GM12878 (cell line): Measurements from ENCODE around the gene SEC16B.

ENCODE experiments used
- CHD2 ChIP-seq: IDR thresholded peaks from 2 replicates; pipeline ENCODE4 v1.6.1; 2011; ENCODE audit warnings: low read depth, low read length, improper control_type of control experiment, borderline replicate concordance
- CHD4 ChIP-seq: fragments of 200-600 bp; sonication (generic); IDR thresholded peaks from 2 replicates; pipeline ENCODE4 v1.6.1; 2016; ENCODE audit warnings: mild to moderate bottlenecking
- DPF2 ChIP-seq: fragments of 450-650 bp; IDR thresholded peaks from 2 replicates; pipeline ENCODE4 v1.6.1; 2017; ENCODE audit warnings: mild to moderate bottlenecking
- EZH2 ChIP-seq: IDR thresholded peaks from 2 replicates; pipeline ENCODE4 v1.6.1; 2012; ENCODE audit warnings: low read depth, mild to moderate bottlenecking, control low read depth, inconsistent platforms, low read length, borderline replicate concordance; ENCODE audit not compliant: control insufficient read depth
- NR2C2 ChIP-seq: IDR thresholded peaks from 2 replicates; pipeline ENCODE4 v1.6.1; 2011; ENCODE audit warnings: borderline replicate concordance, low read depth; ENCODE audit not compliant: control insufficient read depth, insufficient read length
- POLR2AphosphoS2 ChIP-seq: IDR thresholded peaks from 2 replicates; pipeline ENCODE4 v1.6.1; 2011; ENCODE audit warnings: low read depth, mild to moderate bottlenecking, low read length, improper control_type of control experiment, moderate library complexity
- SIN3A ChIP-seq: IDR thresholded peaks from 2 replicates; pipeline ENCODE4 v1.6.1; 2012; ENCODE audit warnings: low read depth, low read length, improper control_type of control experiment
- TCF7 ChIP-seq: IDR thresholded peaks from 2 replicates; pipeline ENCODE4 v1.6.1; 2014; ENCODE audit warnings: antibody characterized with exemption, borderline replicate concordance
- YY1 ChIP-seq: IDR thresholded peaks from 2 replicates; pipeline ENCODE4 v1.6.1; 2011; ENCODE audit warnings: low read depth, mild to moderate bottlenecking, low read length
- TF ChIP-seq, protein P1 (sequence below): IDR thresholded peaks from 2 replicates; pipeline ENCODE4 v1.6.1; 2011; ENCODE audit warnings: borderline replicate concordance, low read depth, mild to moderate bottlenecking, moderate library complexity, mixed read lengths, low read length; ENCODE audit not compliant: insufficient read depth; ENCODE audit errors: extremely low read length
- TF ChIP-seq, protein P2 (sequence below), 3 experiments: IDR thresholded peaks in 2 of 3; conservative IDR thresholded peaks in 1 of 3; 2 replicates each; pipeline ENCODE4 v1.5.1; 2011; ENCODE audit warnings: low read depth in 3 of 3, low read length in 3 of 3, mild to moderate bottlenecking in 3 of 3, control low read depth in 2 of 3, moderate library complexity in 2 of 3, inconsistent platforms in 1 of 3, mixed read lengths in 1 of 3; ENCODE audit not compliant: control insufficient read depth in 2 of 3, insufficient read depth in 1 of 3; ENCODE audit errors: extremely low read depth in 1 of 3
- TF ChIP-seq, protein P3 (sequence below): IDR thresholded peaks from 2 replicates; pipeline ENCODE4 v1.6.1; 2011; ENCODE audit warnings: low read depth, low read length, improper control_type of control experiment, borderline replicate concordance

DNA sequence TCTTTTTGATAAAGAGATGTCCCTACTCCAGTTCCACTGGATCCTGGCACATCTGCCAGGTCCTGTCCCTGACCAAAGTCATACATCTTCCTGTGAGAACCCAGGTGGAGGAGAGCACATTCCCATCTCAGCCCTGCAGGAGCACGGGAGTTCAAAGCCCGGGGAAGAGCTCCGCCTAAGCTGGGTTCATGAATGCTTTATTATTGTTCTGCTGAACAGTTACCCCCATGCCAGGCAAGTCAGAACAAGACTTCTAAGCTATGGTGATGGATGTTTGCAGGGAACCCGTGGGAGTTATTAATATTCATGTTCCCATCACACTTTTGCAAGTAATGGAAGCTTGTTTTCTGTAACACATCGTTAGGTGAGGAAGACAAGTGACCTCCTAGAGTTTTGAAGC, 62.9 kb downstream of the SEC16B start:
- TF ChIP-seq SIN3A, result no peak
- no peak for TF ChIP-seq YY1
- TF ChIP-seq EZH2, result no peak
- TF ChIP-seq CHD4, result no peak
- no peak for TF ChIP-seq POLR2AphosphoS2
- TF ChIP-seq DPF2, result no peak
- TF ChIP-seq, protein P1, sequence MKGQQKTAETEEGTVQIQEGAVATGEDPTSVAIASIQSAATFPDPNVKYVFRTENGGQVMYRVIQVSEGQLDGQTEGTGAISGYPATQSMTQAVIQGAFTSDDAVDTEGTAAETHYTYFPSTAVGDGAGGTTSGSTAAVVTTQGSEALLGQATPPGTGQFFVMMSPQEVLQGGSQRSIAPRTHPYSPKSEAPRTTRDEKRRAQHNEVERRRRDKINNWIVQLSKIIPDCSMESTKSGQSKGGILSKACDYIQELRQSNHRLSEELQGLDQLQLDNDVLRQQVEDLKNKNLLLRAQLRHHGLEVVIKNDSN, result no peak
- TF ChIP-seq, protein P2, sequence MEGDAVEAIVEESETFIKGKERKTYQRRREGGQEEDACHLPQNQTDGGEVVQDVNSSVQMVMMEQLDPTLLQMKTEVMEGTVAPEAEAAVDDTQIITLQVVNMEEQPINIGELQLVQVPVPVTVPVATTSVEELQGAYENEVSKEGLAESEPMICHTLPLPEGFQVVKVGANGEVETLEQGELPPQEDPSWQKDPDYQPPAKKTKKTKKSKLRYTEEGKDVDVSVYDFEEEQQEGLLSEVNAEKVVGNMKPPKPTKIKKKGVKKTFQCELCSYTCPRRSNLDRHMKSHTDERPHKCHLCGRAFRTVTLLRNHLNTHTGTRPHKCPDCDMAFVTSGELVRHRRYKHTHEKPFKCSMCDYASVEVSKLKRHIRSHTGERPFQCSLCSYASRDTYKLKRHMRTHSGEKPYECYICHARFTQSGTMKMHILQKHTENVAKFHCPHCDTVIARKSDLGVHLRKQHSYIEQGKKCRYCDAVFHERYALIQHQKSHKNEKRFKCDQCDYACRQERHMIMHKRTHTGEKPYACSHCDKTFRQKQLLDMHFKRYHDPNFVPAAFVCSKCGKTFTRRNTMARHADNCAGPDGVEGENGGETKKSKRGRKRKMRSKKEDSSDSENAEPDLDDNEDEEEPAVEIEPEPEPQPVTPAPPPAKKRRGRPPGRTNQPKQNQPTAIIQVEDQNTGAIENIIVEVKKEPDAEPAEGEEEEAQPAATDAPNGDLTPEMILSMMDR (IDR thresholded peaks at IDR 0.05 in 2 of 3, conservative IDR thresholded peaks at IDR 0.05 in 1 of 3; ENCODE audit: control insufficient read depth in 2 of 3, extremely low read depth in 1 of 3, insufficient read depth in 1 of 3, low read depth in 3 of 3, low read length in 3 of 3), result no peak
- TF ChIP-seq, protein P3, sequence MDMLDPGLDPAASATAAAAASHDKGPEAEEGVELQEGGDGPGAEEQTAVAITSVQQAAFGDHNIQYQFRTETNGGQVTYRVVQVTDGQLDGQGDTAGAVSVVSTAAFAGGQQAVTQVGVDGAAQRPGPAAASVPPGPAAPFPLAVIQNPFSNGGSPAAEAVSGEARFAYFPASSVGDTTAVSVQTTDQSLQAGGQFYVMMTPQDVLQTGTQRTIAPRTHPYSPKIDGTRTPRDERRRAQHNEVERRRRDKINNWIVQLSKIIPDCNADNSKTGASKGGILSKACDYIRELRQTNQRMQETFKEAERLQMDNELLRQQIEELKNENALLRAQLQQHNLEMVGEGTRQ, result no peak
- no peak for TF ChIP-seq CHD2
- TF ChIP-seq NR2C2, result no peak
- no peak for TF ChIP-seq TCF7
